ENCODE measurements around the gene POU2AF2. TPM values are rescaled to one million over a fixed set of nuclear protein-coding genes. Genes with fewer than 3 reads are reported as not detected.
"Not testable (repeated sequence)": the region's sequence is repeated elsewhere in the genome, so short reads cannot be mapped to it uniquely, and the experiment has no call there.

Gene POU2AF2
- total and polyA plus RNA-seq, 3 donors from 2014 or later = 2.5 to 7.9 (median 5.2) TPM

DNA sequence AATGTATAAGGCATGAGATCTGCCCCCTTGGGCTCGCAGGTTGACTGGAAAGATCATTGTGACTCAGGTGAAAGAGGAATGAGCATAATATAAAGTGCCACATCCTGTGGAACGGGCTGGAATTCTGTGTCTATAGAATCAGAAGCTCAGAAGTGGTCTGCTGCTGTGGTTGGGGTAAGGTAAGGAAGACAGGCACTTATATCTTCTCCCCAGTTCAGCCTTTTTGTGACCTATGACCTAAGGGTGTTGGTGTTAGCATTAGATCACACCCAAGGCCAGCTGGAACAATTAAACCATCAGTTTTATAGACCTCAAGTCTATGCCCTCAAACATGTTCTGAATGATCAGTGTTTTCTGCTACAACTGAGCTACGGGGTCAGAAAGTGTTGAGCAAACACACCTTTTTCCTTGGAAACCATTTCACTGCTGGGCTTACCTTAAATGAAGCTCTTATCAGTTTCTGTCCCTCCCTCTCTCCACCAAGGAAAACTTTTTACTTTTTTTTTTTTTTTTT lies 37.1 kb downstream of the POU2AF2 start:
- no peaks in the 10 kb centered on the region for H3K27me3 ChIP-seq
- no peaks in the 10 kb centered on the region for H3K4me1 ChIP-seq
- 65 to 69% methylated on average over 3 of the region's 3 CpGs for WGBS, 2 donors
- H3K9me3 ChIP-seq = no peaks in the 10 kb centered on the region
- no peak overlapping the region for H3K27ac ChIP-seq
- H3K4me3 ChIP-seq = no peak overlapping the region
- DNase-seq = no peak
- intact Hi-C loops (cut with DNase I; ENCODE audit: low total_unique reads) = loop anchor here (5.0 kb wide), 2 partner anchors 140 to 160 kb away; no protein-coding TSS in a partner anchor
- TF ChIP-seq, protein P1, sequence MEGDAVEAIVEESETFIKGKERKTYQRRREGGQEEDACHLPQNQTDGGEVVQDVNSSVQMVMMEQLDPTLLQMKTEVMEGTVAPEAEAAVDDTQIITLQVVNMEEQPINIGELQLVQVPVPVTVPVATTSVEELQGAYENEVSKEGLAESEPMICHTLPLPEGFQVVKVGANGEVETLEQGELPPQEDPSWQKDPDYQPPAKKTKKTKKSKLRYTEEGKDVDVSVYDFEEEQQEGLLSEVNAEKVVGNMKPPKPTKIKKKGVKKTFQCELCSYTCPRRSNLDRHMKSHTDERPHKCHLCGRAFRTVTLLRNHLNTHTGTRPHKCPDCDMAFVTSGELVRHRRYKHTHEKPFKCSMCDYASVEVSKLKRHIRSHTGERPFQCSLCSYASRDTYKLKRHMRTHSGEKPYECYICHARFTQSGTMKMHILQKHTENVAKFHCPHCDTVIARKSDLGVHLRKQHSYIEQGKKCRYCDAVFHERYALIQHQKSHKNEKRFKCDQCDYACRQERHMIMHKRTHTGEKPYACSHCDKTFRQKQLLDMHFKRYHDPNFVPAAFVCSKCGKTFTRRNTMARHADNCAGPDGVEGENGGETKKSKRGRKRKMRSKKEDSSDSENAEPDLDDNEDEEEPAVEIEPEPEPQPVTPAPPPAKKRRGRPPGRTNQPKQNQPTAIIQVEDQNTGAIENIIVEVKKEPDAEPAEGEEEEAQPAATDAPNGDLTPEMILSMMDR (IDR thresholded peaks at IDR 0.05) = no peak
- no peak for TF ChIP-seq POLR2A (IDR thresholded peaks at IDR 0.05)
- no peaks in the 10 kb centered on the region for H3K36me3 ChIP-seq (ENCODE audit: low read depth, missing control alignments)

DNA sequence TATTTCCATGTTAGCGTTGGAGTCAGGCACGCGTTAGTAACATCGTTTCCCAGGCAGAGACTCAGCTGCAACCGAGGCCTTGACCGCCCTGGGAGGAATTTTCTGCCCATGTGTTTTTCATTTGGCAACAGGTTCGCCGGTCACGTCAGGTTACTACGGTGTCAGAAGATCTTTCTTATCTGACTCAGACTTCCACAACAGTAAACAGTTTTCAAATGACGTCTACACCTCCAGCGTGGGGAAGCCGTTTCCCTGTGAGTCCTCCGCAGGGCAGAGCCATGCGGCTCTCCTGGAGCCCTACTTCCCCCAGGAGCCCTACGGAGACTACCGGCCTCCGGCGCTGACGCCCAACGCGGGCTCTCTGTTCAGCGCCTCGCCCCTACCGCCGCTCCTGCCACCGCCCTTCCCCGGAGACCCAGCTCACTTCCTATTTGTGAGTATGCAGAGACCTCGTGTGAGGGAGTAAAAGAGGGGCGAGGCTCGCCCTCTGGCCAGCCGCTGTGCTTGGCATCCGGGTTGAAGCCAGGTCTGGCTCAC lies 38.5 kb downstream of the POU2AF2 start:
- Histone ChIP-seq H3K4me3 (no peak overlapping the region), H3K36me3 (ENCODE audit: low read depth, missing control alignments) (no peaks in the 10 kb centered on the region), H3K4me1 (no peaks in the 10 kb centered on the region), H3K9me3 (no peaks in the 10 kb centered on the region), H3K27ac (no peak overlapping the region), H3K27me3 (no peaks in the 10 kb centered on the region)
- intact Hi-C loops (cut with DNase I; ENCODE audit: low total_unique reads) = loop anchor here (5.0 kb wide), 2 partner anchors 138 to 158 kb away; no protein-coding TSS in a partner anchor
- no peak for TF ChIP-seq POLR2A (IDR thresholded peaks at IDR 0.05)
- TF ChIP-seq, protein P1 (IDR thresholded peaks at IDR 0.05) = no peak
- WGBS, 2 donors = 46 to 62% methylated on average over 22 to 33 of the region's 33 CpGs
- DNase-seq = no peak

DNA sequence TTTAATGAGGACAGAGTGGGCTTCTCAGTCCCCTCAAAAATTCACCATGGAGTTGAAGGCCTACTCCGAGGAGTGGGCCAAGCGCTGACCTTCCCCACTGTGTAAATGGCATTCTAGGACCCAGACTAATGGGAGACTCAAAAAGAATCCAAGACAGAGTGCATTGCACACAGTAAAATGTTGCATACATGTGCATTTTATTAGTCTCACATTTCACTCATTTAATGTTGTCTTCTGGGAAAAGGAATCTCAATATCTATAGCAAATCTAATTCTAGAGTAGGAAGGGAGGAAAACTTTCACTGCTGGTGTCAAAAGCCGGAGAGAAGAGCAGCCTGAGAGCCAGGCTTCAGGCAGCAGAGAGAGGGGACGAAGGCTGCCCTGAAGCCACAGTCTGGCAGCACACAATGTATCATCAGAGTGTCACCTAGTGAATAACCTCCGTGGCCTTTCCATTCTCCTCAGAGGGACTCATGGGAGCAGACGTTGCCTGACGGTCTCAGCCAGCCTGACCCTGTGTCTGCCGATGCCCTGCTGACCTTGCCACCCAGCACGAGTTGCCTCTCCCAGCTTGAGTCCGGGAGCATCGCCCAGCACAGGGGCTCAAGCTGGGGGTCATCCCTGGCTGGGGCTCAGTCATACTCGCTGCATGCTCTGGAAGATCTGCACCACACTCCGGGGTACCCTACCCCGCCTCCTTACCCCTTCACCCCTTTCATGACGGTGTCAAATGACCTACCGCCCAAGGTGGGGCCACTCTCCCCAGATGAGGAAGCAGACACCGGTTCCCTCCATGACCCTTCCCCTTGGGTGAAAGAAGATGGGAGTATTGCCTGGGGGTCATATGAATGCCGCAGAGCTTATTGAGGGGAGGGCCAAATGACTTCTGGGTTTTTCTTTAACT lies 39.9 kb downstream of the POU2AF2 start:
- no peak overlapping the region for H3K4me3 ChIP-seq
- no peaks in the 10 kb centered on the region for H3K4me1 ChIP-seq
- no peak for DNase-seq
- no peaks in the 10 kb centered on the region for H3K36me3 ChIP-seq (ENCODE audit: low read depth, missing control alignments)
- H3K9me3 ChIP-seq = no peaks in the 10 kb centered on the region
- H3K27ac ChIP-seq = no peak overlapping the region
- intact Hi-C loops (cut with DNase I; ENCODE audit: low total_unique reads) = no loop called here
- TF ChIP-seq, protein P1 (IDR thresholded peaks at IDR 0.05) = no peak
- no peak for TF ChIP-seq POLR2A (IDR thresholded peaks at IDR 0.05)
- 72 to 82% methylated on average over 13 to 18 of the region's 18 CpGs for WGBS, 2 donors
- H3K27me3 ChIP-seq = no peaks in the 10 kb centered on the region

DNA sequence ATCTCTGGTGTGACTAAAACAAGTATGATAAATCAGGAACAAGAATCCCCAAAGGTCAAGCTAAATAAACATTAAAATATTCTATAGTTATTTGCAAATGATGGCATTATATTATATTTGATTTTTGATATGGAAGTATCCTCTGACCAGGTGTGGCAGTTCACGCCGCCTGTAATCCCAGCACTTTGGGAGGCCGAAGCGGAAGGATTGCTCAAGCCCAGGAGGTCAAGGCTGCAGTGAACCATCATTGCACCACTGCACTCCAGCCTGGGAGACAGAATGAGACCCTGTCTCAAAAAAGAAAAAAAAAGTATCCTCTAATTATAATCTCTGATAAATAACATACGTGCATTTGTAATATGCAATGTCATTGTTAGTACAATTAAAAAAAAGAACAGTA lies 46.2 kb downstream of the POU2AF2 start:
- Histone ChIP-seq H3K36me3 (ENCODE audit: low read depth, missing control alignments) (no peaks in the 10 kb centered on the region), H3K27me3 (no peaks in the 10 kb centered on the region), H3K4me3 (no peak overlapping the region), H3K9me3 (no peaks in the 10 kb centered on the region), H3K27ac (no peak overlapping the region), H3K4me1 (no peaks in the 10 kb centered on the region)
- 94 to 96% methylated on average over 5 of the region's 5 CpGs for WGBS, 2 donors
- intact Hi-C loops (cut with DNase I; ENCODE audit: low total_unique reads) = no loop called here
- no peak for TF ChIP-seq POLR2A (IDR thresholded peaks at IDR 0.05)
- no peak for DNase-seq

DNA sequence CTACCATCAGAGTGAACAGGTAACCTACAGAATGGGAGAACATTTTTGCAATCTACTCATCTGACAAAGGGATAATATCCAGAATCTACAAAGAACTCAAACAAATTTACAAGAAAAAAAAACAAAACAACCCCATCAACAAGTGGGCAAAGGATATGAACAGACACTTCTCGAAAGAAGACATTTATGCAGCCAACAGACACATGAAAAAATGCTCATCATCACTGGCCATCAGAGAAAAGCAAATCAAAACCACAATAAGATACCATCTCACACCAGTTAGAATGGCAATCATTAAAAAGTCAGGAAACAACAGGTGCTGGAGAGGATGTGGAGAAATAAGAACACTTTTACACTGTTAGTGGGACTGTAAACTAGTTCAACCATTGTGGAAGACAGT lies 46.9 kb downstream of the POU2AF2 start:
- H3K27me3 ChIP-seq; intact Hi-C loops (cut with DNase I; ENCODE audit: low total_unique reads); H3K4me1 ChIP-seq; H3K27ac ChIP-seq; DNase-seq; H3K9me3 ChIP-seq; H3K36me3 ChIP-seq (ENCODE audit: low read depth, missing control alignments); H3K4me3 ChIP-seq: not testable (repeated sequence)
- whole genome bisulfite sequencing, 2 donors = 78 to 100% methylated on average over 1 of the region's 1 CpG

Measured in testis (tissue), 3 donors.